Activated B cell treated with CpG ODN at 0.5 μM for 24 hours (primary cell): Measurements from ENCODE around the gene ELAVL2. TPM values are rescaled to one million over a fixed set of nuclear protein-coding genes. Genes with fewer than 3 reads are reported as not detected.
A peak's percentile ranks its signal among the peaks of the same experiment; 100 is the strongest.

Experiments used
- ATAC-seq: fragments of 200-7000 bp; cut with Tn5 transposase; one replicate; pipeline ENCODE4 v1.10.0; 2021; ENCODE audit warnings: low read depth, mild to moderate bottlenecking, moderate library complexity
- CTCF ChIA-PET: fragments of 350-600 bp; sonication (Branson Sonifier 250); formaldehyde crosslinking; loops from one replicate; lab custom pipeline; 2021; ENCODE audit warnings: antibody characterized with exemption; lab: Charles Lee
- POLR2A ChIA-PET: fragments of 350-600 bp; sonication (Branson Sonifier 250); formaldehyde crosslinking; loops from one replicate; lab custom pipeline; 2021; ENCODE audit warnings: antibody characterized with exemption; lab: Charles Lee
- DNase-seq: peaks from one replicate; pipeline ENCODE4 v3.0.0; 2022
- H3K27ac Mint-ChIP-seq: one replicate; pipeline ENCODE4 v1.8.0; 2020; ENCODE audit warnings: mixed read lengths
- H3K27me3 Mint-ChIP-seq: one replicate; pipeline ENCODE4 v1.8.0; 2021; ENCODE audit warnings: mixed read lengths
- H3K36me3 Mint-ChIP-seq: one replicate; pipeline ENCODE4 v1.8.0; 2021; ENCODE audit warnings: low read depth, mixed read lengths
- H3K4me1 Mint-ChIP-seq: one replicate; pipeline ENCODE4 v1.8.0; 2021; ENCODE audit warnings: mixed read lengths
- H3K4me3 Mint-ChIP-seq: one replicate; pipeline ENCODE4 v1.8.0; 2020; ENCODE audit warnings: mild to moderate bottlenecking, mixed read lengths
- H3K9me3 Mint-ChIP-seq: one replicate; pipeline ENCODE4 v1.8.0; 2020; ENCODE audit warnings: mixed read lengths
- CTCF ChIP-seq: fragments of 200-600 bp; IDR thresholded peaks from one replicate; pipeline ENCODE4 v1.8.0; 2022; ENCODE audit warnings: antibody characterized with exemption, mild to moderate bottlenecking
- intact Hi-C: fragments of 100-400 bp; cut with micrococcal nuclease; formaldehyde crosslinking; loops from one replicate; pipeline ENCODE4 v1.15.1; 2024
- total RNA-seq: library from RNA; stranded (reverse); gene quantifications from 2 replicates; pipeline ENCODE4 v1.2.3, GENCODE V29; 2022

The ELAVL2 gene
- total RNA-seq: not detected in 2 replicates

GRCh38 chr9:23826120-23826629, at the start of gene ELAVL2:
TSS of gene ELAVL2 (minus strand) at chr9:23826240. CDS start at chr9:23762234, 64,006 bp downstream.
- no peaks in the 10 kb centered on the region for H3K9me3 Mint-ChIP-seq
- TF ChIP-seq CTCF: no peak
- POLR2A ChIA-PET: no interaction called here
- DNase-seq (no peak), ATAC-seq (peak; percentile 25)
- peaks cover 31% of the 10 kb centered on the region for H3K27me3 Mint-ChIP-seq
- H3K4me3 Mint-ChIP-seq: no peak within 1 kb of the TSS
- intact Hi-C loops: loop anchor here (10.0 kb wide), 1 partner anchor 1851 kb away; no protein-coding TSS in a partner anchor
- no peak within 1 kb of the TSS for H3K27ac Mint-ChIP-seq
- H3K4me1 Mint-ChIP-seq: no peaks in the 10 kb centered on the region
- no peaks in the 10 kb centered on the region for H3K36me3 Mint-ChIP-seq
- CTCF ChIA-PET: no interaction called here

- no peak for ATAC-seq
- POLR2A ChIA-PET: no interaction called here
- H3K4me1 Mint-ChIP-seq: no peaks in the 10 kb centered on the region
- H3K27me3 Mint-ChIP-seq: no peaks in the 10 kb centered on the region
- DNase-seq: no peak
- intact Hi-C loops: no loop called here
- CTCF ChIA-PET: no interaction called here
- no peak overlapping the region for H3K4me3 Mint-ChIP-seq
- no peak for TF ChIP-seq CTCF
- no peaks in the 10 kb centered on the region for H3K36me3 Mint-ChIP-seq
- H3K9me3 Mint-ChIP-seq: peaks cover 3% of the 10 kb centered on the region
- H3K27ac Mint-ChIP-seq: no peak overlapping the region
Measured at GRCh38 chr9:23858234-23858633, 32.2 kb upstream of the ELAVL2 start.

DNA sequence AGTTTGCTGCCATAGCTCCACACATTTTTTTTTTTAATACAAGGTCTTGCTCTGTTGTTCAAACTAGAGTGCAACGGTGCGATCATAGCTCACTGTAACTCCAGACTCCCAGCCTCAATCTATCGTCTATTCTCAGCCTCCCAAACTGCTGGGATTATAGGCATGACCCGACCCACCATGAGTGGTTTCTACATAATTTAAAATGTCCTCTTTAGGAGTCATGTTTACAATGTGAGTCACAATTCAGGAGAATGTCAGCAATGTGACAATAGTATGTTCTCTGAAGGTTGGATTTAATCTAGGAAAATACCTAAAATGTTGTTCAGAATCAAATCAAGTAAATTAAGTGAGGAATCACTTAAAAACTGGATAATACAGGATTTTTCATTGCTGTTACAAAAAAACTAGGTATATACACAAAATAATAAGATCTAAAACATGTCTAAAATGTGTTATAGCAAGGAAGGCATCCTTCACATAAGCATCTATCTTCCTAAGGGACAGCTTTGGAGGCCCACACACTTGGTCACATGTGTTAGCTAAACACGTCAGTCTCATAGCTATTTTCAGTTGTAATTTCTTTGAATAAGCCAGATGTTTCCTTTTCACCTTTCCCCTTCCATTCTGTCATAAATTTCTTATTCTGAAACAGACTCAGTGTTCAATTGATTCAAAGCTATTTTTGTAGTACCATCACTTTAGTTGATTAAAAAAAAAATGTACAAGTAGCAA, 30.0 kb upstream of the ELAVL2 start:
- no peak for TF ChIP-seq CTCF
- Mint-ChIP-seq H3K27ac (no peak overlapping the region), H3K27me3 (peaks cover 6% of the 10 kb centered on the region), H3K4me1 (no peaks in the 10 kb centered on the region), H3K9me3 (peaks cover 2% of the 10 kb centered on the region), H3K36me3 (no peaks in the 10 kb centered on the region), H3K4me3 (no peak overlapping the region)
- POLR2A ChIA-PET: no interaction called here
- CTCF ChIA-PET: no interaction called here
- DNase-seq (no peak), ATAC-seq (no peak)
- intact Hi-C loops: no loop called here

DNA sequence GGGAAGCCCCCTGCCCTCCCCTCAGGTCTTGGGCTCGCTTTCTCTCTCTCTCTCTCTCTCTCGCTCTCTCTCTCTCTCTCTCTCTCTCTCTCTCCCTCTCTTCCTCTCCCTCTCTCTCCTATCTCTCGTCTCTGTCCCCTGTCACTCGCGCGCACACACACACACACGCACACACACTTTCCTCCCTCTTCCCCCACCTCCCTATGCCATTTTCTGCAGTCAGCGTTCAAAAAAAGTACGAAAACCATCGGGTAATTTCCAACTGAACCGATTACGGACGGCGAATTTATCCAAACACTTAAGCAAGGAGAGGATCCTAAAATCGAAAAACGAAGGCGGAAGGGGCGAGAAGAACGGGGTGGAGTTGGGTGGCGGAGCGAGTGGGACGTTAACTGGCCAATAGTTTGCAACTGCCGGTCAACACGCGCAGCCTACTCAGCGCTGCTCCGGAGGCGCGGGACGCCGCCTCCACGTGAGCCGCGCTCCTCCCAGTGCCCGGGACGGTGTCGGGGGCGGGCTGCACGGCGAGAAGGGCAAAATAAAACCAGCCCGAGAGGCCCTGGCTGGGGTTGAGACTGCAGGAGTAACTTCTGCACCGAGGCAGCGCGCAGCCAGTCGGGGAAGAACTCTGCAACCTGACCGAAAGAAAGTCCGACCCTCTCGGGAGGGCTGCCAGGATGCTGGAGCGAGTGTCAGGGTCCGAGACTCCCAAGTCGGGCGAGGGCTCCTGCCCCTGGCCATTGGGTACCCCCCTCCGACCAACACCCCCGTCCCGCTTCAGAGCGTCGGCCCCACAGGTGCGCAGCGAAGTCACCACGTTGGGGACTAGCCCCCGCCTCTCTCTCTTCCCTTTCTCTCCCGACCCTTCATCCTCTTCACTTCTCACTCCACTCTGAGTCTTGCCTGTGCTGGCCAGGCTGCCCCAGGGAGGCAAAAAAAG, 24.9 kb upstream of the ELAVL2 start:
- CTCF ChIA-PET: no interaction called here
- H3K4me1 Mint-ChIP-seq: no peaks in the 10 kb centered on the region
- H3K27me3 Mint-ChIP-seq: peaks cover 12% of the 10 kb centered on the region
- no peak overlapping the region for H3K4me3 Mint-ChIP-seq
- no peak for TF ChIP-seq CTCF
- DNase-seq (no peak), ATAC-seq (no peak)
- no peak overlapping the region for H3K27ac Mint-ChIP-seq
- intact Hi-C loops: no loop called here
- no peaks in the 10 kb centered on the region for H3K9me3 Mint-ChIP-seq
- POLR2A ChIA-PET: no interaction called here
- H3K36me3 Mint-ChIP-seq: no peaks in the 10 kb centered on the region

GRCh38 chr9:23850242-23850689, 24.2 kb upstream of the ELAVL2 start:
- no peak for ATAC-seq
- H3K4me1 Mint-ChIP-seq: no peaks in the 10 kb centered on the region
- no peaks in the 10 kb centered on the region for H3K9me3 Mint-ChIP-seq
- H3K4me3 Mint-ChIP-seq: no peak overlapping the region
- intact Hi-C loops: no loop called here
- no peak for DNase-seq
- CTCF ChIA-PET: no interaction called here
- no peak for TF ChIP-seq CTCF
- no peak overlapping the region for H3K27ac Mint-ChIP-seq
- POLR2A ChIA-PET: no interaction called here
- H3K36me3 Mint-ChIP-seq: no peaks in the 10 kb centered on the region
- H3K27me3 Mint-ChIP-seq: peaks cover 12% of the 10 kb centered on the region
